GM19467 (cell line): ENCODE results near the gene DNAJB7.
"Not testable (repeated sequence)": the region's sequence is repeated elsewhere in the genome, so short reads cannot be mapped to it uniquely, and the experiment has no call there.

Source experiments
- ATAC-seq: cut with Tn5 transposase; IDR thresholded peaks from one replicate; pipeline ENCODE4 v1.9.1; 2021; ENCODE audit warnings: mild to moderate bottlenecking, moderate library complexity; ENCODE audit not compliant: unreplicated experiment

Gene DNAJB7

GRCh38 chr22:40845816-40846215, 16.1 kb downstream of the DNAJB7 start:
- ATAC-seq: not testable (repeated sequence)

DNA sequence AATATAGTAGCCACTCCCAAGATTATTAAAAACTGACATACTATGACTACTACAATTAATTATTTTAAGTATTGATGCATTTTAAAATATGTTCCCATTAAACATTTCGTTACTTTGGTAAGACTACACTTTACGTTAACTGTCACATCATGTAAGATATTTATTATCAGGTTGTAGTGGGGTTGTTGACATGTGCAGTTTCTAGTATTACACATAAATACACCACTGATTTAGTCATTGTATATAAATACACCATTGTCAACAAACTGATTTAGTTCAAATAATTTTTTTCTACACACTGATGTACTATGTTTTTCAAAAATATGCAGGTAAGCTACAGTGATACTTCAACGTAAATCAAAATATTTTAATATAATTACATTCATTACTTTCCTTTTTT, 17.0 kb downstream of the DNAJB7 start:
- ATAC-seq: no peak

DNA sequence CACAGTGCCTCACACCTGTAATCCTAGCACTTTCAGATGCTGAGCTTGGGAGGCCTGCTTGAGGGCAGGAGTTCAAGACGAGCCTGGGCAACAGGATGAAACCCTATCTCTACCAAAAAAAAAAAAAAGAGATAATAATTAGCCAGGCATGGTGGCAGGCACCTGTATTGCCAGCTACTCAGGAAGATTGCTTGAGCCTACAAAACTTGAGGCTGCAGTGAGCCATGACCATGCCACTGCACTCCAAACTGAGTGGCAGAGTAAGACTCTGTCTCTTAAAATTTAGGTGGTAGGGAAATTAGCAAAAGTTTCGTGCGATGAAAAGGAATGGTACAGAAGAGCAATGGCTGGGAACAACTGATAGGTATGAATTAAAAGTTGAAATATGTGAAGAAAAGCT, 23.4 kb downstream of the DNAJB7 start:
- ATAC-seq: no peak

- no peak for ATAC-seq
These were observed 27.3 kb downstream of the DNAJB7 start for GRCh38 chr22:40834619-40835018.

DNA sequence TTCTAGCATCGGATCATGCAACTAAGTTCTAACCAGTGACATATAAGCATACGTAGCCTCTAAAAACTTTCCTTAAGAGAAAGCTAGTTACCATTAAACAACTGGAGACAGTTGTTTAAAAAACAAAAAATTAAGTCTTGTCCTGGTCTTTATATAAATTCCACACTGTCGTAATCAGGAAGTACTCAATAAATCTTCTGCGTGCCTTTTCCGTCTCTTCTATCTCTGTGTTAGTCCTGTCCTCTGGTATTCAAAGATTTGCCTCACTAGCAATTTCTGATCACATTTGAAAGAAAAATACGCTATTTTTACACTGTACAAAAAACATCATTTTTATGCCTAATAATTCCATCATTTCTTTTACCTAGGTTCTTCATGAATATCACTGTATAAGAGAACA, 32.8 kb downstream of the DNAJB7 start:
- ATAC-seq: no peak

DNA sequence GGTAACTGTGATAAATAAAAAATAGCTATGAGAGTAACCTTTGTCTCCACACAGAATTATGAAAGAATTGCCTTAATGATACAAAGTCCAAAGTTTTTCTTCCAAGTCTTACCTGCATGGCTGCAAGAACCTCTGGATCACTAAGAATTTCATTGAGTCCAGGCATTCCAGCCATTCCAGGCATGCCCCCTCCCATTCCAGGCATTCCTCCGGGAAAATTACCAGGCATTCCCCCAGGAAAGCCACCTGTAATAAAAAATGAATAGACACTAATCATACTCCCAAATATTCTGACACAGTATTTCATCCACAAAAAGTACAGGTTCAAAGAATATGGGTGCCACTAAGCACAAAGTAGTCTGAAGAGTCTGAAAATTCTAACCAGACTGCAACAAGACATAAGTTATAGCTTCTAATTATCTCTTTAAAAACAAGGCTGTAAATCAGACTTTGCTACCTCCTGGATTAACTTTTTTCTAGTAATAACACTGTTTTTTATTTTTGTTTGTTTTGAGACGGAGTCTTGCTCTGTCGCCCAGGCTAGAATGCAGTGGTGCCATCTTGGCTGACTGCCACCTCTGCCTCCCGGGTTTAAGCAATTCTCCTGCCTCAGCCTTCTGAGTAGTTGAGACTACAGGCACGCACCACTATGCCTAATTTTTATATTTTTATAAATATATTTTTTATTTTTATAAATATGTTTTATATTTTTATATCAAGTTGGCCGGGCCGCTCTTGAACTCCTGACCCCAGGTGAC, 34.8 kb downstream of the DNAJB7 start:
- ATAC-seq: no peak

DNA sequence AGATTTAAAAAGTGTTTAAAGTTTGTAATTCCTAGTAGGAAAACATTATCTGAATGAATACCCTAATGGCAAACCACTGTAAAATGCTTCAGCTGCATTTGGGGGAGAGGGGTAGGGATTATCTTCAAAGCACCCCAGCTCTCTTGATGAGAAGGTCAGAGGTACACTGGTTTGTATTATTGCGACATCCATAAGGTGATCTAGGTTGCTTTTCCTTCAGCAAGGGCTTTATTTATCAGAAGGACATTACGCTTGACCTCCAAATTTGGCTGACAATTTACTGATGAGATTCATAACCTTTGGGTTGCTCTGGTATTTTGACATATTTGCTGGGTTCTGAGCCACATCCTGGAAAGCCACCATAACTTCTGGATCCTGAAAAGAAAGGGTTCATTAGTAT, 35.6 kb downstream of the DNAJB7 start:
- ATAC-seq: not testable (repeated sequence)

DNA sequence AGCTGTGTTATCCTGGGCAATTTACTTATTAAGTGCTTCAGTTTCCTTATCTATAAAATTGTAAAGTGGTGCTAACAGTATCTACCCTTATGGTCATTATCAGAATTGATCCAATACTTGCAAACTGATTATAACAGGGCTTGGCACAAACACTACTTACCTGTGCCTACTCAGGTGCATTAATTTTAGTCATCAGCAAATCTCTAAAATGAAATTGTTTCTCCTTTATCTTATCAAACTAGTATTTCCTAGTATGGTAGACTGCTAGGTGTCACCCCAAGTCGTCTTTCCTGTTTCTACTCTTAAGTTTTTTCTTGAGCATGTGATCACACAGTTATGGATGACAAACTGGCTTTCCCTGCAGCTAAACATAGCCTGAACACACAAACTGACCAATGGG, 38.5 kb downstream of the DNAJB7 start:
- no peak for ATAC-seq

DNA sequence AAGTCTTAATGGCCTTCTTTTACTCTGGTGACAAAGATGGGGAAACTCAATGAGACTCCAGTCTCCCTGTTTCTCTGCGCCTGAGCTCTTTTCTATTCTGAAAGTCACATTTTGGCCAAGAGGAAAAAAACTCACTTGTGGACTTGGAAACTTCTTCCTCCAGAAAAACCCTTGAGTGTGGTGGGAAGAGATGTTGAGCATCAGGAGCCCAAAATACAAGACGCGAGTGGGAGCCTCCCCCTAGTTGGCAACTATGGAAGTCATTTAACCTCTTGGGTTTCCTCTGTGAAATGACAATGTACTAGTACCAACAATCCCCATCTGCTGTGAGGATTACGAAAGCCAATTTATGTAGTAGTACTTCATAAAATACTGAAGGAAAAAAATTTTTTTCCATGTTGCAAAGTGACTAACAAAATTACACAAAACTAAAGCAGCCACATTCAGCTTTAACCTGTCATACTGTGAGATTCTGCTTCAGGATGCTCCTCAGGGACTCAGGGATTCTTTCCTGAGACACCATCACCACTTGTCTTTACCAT, 42.2 kb downstream of the DNAJB7 start:
- no peak for ATAC-seq

GRCh38 chr22:40818747-40819598, 42.9 kb downstream of the DNAJB7 start, which contains the start of gene SLC25A17:
Gene SLC25A17 (minus strand): TSS chr22:40819346. CDS start chr22:40819248, 98 bp downstream.
- ATAC-seq: peak; percentile 66

DNA sequence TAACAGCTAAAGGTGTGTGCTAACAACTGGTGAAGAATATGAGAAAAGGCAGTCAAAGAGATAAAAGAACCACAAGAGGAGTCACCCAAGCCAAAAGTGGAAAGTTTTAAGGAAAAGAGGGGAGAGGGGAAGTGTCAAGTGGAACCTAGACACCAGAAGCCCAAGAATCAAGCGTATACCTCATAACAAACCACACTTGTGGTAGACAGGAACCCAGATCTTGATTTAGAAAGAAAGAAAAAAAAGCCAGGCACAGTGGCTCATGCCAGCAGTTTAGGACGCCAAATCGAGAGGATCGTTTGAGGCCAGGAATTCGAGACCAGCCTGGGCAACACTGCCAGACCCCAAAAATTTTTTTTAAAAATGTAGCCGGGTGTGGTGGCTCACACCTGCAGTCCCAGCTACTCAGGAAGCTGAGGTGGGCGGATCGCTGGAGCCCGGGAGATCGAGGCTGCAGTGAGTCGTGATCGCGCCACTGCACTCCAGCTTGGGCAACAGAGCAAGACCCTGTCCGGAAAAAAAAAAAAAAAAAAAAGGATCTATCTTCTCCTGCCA, 43.6 kb downstream of the DNAJB7 start:
- ATAC-seq: no peak

- ATAC-seq: no peak
These were observed 44.2 kb downstream of the DNAJB7 start for GRCh38 chr22:40817737-40818136.

- ATAC-seq: no peak
These were observed 48.0 kb downstream of the DNAJB7 start for GRCh38 chr22:40813912-40814315.
